HT1080 (cell line): ENCODE data around the gene INO80. TPM values are rescaled to one million over a fixed set of nuclear protein-coding genes. Genes with fewer than 3 reads are reported as not detected.
"Not testable (repeated sequence)": the region's sequence is repeated elsewhere in the genome, so short reads cannot be mapped to it uniquely, and the experiment has no call there.

Source experiments
- DNase-seq: peaks from one replicate; pipeline ENCODE4 v3.0.0-alpha.2; 2015; ENCODE audit warnings: low read depth
- total RNA-seq: library from RNA; depleted of rRNA; stranded (reverse); fragments of >200 nt; shearing (Covaris generic); gene quantifications from 2 replicates; pipeline ENCODE4 v1.2.3, GENCODE V29; 2014

Gene INO80
- total RNA-seq, 1 experiment from 2014 or later = 46.3 TPM

- no peak for DNase-seq
Measured at GRCh38 chr15:41115652-41116115, 396 bp downstream of the INO80 start.

DNA sequence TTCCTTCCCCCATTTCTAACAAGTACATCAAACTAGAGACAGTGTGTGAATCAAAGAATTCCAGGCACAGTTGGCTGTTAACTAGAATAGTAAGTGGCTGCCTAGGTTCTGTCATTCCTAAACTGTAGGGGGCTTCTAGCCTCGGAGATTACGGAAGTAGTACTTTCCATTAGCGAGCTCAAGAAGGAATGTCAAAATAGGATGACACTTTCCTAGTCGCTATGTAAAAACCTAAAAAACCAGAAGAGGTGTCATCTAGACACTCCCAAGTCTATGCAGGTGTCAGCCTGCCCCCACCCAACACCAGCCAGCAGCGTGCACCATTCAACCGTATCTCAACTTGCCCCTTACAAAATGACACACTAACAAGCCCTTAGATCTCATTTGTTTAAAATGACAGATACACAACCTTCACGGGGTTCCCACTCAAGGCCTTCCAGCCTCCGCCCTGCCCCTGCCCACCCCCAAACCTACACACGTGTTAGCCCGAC lies 874 bp downstream of the INO80 start:
- DNase-seq = peak; percentile 49

DNA sequence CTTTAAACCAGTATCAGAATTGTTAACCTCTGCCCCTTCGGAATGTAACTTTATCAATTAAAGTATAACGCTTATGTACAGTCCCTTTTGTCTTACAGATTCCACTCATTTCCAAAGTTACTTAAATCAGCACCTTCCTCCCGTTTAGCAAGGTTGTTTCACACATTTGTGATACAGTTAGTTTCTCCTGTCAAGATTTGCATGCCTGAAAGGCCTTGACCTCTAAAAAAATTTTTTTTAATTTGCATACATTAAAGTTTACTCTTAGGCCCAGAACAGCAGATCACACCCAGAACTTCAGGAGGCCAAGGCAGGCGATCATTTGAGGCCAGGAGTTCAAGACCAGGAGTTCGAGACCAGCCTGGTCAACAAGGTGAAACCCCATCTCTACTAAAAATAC lies 9.1 kb downstream of the INO80 start:
- DNase-seq = no peak

DNA sequence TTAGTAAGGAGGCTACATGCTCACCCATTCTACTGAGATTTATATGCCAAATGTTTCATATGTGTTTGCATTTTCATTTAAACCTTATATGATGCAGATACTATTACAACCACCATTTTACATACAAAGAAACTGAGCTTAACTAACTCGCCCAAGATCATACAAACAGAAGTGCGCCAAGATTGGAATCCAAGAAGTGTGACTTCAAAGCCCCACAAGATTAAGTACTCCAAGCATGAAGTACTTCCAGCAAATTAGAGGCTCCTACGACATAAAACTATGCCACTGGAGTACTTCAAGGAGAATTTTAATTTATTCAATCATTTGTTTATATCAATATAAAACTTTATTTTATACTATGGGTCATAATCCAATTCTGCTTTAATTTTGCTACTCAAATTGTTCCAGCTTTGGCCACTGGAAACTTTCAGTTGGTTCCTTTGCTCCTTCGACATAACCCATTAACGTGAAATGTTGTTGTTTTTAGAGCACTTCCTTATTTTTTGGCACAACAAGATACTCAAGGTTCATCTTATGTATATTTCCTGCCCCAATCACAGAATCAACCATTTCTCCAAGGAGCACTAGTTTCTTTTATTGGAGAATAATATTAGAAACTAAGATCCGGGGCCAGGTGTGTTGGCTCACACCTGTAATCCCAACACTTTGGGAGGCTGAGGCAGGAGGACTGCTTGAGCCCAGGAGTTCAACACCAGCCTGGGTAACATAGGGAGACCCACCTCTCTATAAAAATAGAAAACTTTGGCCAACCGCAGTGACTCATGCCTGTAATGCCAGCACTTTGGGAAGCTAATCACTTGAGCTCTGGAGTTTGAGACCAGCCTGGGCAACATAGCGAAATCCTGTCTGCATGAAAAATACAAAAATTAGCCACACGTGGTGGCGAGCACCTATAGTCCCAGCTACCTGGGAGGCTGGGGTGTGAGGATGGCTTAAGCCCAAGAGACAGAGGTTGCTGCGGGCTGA lies 10.4 kb downstream of the INO80 start:
- peak; percentile 59 for DNase-seq

GRCh38 chr15:41104234-41104633 lies 11.8 kb downstream of the INO80 start:
- peak; percentile 85 for DNase-seq

- DNase-seq = no peak
Measured at GRCh38 chr15:41102854-41103253, 13.2 kb downstream of the INO80 start.

GRCh38 chr15:41096178-41096577 lies 19.9 kb downstream of the INO80 start:
- DNase-seq = no peak

DNA sequence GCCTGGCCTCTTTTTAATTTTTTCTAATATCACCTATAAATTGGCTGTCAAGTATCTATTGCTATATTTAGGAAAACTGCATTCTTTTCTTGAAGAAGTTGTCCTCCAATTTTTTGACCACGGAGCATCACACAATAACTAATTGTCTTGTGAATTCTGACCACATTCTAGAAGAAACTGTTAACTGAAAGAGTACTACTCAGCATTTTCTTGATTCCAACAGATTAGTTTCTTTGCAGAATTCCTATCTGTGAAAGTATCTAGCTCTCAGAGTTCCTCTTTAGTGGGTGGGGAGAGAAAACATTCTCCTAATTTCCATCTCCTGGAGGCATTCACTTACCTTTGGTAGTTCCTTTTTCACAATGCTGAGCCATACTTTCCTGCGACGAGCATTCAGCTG lies 31.1 kb downstream of the INO80 start:
- DNase-seq = no peak

DNA sequence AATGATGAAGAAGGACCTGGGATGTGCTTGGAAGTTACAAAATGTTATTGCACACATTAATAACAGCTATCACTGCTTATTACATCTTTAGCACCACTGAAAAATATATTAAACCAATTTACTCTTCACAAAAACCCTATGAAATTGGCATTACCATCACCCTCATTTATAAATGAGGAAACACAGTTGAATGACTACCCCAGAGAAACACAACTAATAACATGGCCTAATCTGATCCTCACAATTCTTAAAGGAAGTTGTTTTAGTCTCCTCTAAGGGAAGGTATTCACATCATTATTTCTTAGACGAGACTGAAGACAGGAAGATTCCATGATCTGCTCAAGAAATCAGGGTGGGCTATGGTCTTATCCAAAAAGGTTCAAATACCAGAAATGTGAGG lies 35.9 kb downstream of the INO80 start:
- no peak for DNase-seq

GRCh38 chr15:41079717-41080116 lies 36.4 kb downstream of the INO80 start:
- no peak for DNase-seq

DNA sequence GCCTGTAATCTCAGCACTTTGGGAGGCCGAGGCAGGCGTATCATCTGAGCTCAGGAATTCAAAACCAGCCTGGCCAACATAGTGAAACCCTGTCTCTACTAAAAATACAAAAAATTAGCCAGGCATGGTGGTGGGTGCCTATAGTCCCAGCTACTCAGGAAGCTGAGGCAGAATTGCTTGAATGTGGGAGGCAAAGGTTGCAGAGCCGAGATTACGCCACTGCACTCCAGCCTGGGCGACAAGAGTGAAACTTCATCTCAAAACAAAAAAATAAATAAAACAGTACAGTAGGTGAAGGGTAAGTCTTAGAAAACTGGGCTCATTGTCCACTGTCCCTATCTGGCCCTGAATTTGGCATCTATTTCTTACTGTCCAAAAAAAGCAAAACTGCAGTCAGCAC lies 37.2 kb downstream of the INO80 start:
- DNase-seq = not testable (repeated sequence)

DNA sequence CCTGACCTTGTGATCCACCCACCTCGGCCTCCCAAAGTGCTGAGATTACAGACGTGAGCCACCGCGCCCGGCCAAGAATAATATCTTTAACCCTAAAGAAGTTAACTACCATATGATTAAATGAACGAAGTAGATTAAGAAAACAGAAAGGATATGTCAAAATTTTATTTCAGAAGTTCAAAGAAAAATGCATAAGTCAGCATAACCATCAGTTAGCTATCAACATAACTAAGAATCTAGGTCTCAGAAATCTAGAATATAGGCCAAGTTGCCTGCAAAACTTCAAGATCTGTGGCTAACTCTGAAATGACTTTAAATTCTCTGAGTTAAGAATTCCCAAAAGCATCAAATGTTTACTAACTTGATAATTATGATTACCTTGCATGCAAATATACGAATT lies 38.0 kb downstream of the INO80 start:
- DNase-seq = no peak

DNA sequence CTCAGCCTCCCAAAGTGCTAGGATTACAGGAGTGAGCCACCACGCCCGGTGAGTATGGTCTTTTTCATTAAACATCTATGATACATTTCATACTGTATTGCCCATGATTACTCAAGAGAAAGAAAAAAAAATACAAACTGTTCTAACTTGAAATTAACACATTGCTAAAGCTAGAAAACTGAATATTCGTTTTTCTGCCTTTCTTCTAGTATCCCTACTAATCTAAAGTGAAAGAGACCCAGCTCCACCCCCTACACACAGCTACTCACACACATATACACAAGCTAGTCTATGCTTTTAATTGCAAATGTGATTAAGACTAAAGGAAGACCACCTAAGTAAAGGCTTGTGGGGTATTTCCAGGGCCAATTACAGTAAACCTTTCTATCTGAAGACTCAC lies 43.1 kb downstream of the INO80 start:
- no peak for DNase-seq

DNA sequence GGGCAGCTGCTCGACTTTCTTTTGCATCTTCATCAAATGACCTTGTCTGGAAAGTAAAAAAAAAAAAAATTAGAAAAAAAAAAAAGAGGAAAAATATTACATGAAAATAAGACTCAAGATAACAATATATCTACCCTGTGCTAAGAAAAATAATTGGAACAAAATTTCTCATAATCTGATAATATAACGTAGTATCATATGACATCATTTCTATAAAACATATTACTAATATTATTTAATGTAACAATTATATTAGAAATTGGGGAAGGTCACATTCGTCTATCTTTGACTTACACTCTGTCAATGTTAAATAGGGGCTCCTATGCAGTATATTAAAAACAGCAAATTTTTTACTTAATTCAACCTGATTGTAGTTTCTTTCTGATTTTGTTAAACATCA lies 44.1 kb downstream of the INO80 start:
- DNase-seq = no peak

DNA sequence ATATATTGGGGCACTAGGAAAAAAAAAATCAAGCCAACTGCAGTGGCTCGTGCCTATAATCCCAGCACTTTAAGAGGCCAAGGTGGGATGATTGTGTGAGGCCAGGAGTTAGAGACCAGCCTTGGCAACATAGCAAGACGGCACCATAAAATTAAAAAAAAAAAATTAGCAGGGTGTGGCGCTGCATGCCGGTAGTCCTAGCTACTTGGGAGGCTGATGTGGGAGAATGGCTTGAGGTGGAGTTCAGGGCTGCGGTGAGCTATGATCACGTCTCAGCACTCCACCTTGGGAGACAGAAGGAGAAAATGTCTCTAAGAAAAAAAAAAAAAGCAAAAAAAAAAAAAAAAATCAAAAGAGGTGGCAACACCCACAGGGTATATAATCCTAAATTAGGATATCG lies 49.6 kb downstream of the INO80 start:
- no peak for DNase-seq

DNA sequence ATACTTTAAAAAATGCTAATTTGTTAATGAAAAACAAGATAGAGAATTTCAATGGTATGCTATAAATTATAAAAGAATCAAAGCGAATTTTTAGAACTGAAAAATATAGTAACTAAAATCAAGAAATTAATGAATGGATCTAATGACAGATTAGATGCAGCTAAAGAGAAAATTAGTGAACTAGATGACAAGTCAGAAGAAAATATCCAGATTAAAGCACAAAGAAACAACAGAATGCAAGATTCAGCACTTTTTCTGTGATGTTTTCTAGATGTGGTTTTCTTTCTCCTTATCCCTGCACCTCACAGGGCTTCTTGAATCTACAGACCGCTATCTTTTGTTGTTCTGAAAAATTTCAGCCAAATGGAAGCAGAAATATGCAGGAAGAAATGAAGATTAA lies 54.4 kb downstream of the INO80 start:
- no peak for DNase-seq

GRCh38 chr15:41060505-41060904 lies 55.6 kb downstream of the INO80 start:
- DNase-seq = no peak

- no peak for DNase-seq
Measured at GRCh38 chr15:41056810-41057209, 59.3 kb downstream of the INO80 start.

GRCh38 chr15:41055706-41056105 lies 60.4 kb downstream of the INO80 start:
- no peak for DNase-seq

DNA sequence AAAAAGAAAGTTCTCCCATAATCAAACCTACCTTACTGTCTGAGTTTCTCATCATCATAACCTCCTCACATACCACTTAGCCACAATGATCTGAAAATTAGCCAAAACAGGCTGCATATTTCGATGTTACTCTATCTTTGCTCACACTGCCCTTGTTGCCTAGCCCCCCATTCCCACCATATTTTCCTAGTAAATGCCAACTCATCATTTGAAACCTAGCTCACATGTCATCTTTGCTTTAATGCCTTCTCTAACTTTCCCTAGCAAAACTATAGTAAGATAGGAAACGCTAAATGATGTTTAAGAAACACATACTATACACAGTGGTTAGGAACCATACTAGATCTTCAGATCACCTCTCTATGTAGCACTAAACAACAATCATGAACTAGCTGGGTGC lies 64.9 kb downstream of the INO80 start:
- DNase-seq = no peak

GRCh38 chr15:41048852-41049251 lies 67.2 kb downstream of the INO80 start:
- DNase-seq = no peak

- DNase-seq = no peak
Measured at GRCh38 chr15:41048397-41048796, 67.7 kb downstream of the INO80 start.

- no peak for DNase-seq
Measured at GRCh38 chr15:41047474-41047873, 68.6 kb downstream of the INO80 start.
